ENCODE results near the gene ESRRB.

DNA sequence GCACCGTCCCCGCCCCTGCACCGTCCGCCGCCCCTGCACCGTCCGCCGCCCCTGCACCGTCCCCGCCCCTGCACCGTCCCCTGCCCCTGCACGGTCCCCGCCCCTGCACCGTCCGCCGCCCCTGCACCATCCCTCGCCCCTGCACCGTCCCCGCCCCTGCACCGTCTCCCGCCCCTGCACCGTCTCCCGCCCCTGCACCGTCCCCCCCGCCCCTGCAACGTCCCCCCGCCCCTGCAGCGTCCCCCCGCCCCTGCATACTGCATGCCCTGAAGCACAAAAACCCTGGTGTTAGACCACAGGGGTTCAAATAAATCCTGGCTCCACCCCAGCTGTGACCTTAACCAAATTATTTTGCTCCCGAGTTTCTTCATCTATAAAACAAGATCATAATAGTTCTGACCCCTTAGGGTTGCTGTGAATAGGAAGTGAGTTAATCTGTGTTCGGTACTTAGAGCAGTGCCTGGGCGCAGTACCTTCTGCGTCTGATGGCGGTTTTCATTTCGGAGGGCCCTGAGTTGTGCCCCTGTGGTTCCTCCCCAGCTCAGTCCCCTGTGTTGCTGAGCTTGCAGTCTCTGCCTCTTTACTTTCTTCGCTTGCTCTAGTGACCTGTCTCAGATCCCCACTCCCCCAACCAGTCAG lies 38.1 kb downstream of the ESRRB start:
- no peak for TF ChIP-seq SIN3A (IDR thresholded peaks at IDR 0.05; ENCODE audit: borderline replicate concordance, insufficient read depth, low read length)
- TF ChIP-seq POLR2AphosphoS5 (IDR thresholded peaks at IDR 0.05; ENCODE audit: low read depth, low read length): no peak
- TF ChIP-seq, protein P1, sequence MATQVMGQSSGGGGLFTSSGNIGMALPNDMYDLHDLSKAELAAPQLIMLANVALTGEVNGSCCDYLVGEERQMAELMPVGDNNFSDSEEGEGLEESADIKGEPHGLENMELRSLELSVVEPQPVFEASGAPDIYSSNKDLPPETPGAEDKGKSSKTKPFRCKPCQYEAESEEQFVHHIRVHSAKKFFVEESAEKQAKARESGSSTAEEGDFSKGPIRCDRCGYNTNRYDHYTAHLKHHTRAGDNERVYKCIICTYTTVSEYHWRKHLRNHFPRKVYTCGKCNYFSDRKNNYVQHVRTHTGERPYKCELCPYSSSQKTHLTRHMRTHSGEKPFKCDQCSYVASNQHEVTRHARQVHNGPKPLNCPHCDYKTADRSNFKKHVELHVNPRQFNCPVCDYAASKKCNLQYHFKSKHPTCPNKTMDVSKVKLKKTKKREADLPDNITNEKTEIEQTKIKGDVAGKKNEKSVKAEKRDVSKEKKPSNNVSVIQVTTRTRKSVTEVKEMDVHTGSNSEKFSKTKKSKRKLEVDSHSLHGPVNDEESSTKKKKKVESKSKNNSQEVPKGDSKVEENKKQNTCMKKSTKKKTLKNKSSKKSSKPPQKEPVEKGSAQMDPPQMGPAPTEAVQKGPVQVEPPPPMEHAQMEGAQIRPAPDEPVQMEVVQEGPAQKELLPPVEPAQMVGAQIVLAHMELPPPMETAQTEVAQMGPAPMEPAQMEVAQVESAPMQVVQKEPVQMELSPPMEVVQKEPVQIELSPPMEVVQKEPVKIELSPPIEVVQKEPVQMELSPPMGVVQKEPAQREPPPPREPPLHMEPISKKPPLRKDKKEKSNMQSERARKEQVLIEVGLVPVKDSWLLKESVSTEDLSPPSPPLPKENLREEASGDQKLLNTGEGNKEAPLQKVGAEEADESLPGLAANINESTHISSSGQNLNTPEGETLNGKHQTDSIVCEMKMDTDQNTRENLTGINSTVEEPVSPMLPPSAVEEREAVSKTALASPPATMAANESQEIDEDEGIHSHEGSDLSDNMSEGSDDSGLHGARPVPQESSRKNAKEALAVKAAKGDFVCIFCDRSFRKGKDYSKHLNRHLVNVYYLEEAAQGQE (IDR thresholded peaks at IDR 0.05; ENCODE audit: insufficient read depth in 1 of 2, low read depth in 2 of 2, low read length in 2 of 2): no peak
- no peak for TF ChIP-seq TAF1 (IDR thresholded peaks at IDR 0.05; ENCODE audit: borderline replicate concordance, insufficient read depth, low read length)

Measured in PFSK-1 (cell line).